HepG2 (cell line): ENCODE data around the gene CLDN19. TPM values are rescaled to one million over a fixed set of nuclear protein-coding genes. Genes with fewer than 3 reads are reported as not detected.
"Not testable (repeated sequence)": the region's sequence is repeated elsewhere in the genome, so short reads cannot be mapped to it uniquely, and the experiment has no call there.

Experiments
- ATAC-seq: fragments of 200-7000 bp; cut with Tn5 transposase; 3 replicates; pipeline ENCODE4 v1.9.1; 2020; ENCODE audit warnings: mild to moderate bottlenecking, moderate library complexity
- BruUV-seq: library from RNA; stranded (reverse); fragments of 400-500 nt; replicated peaks from 2 replicates; lab custom pipeline; 2021; lab: Mats Ljungman, UMichigan
- CTCF ChIA-PET: fragments of 300-600 bp; formaldehyde crosslinking; extraction: SDS; loops from one replicate; lab custom pipeline; 2021; ENCODE audit warnings: low total read pairs, inconsistent platforms, low intra/inter-chr PET ratio; lab: Yijun Ruan, JAX
- POLR2A ChIA-PET: fragments of 350-600 bp; sonication (Branson Sonifier 250); formaldehyde crosslinking; loops from one replicate; lab custom pipeline; 2020; ENCODE audit warnings: antibody characterized with exemption, inconsistent platforms; lab: Yijun Ruan, JAX
- DNase-seq: peaks from one replicate; pipeline ENCODE4 v3.0.0-alpha.2; 2015; ENCODE audit warnings: low spot score
- FAIRE-seq: peaks from 3 replicates; lab custom pipeline; 2011; peaks lifted over from hg19 to GRCh38; lab: Jason Lieb, UNC
- H2AFZ ChIP-seq: one replicate; pipeline ENCODE4 v1.6.1; 2011; ENCODE audit warnings: low read length, inconsistent platforms
- H3K27ac ChIP-seq: fragments of 300-600 bp; 3 replicates; pipeline ENCODE4 v1.8.0; 2011; ENCODE audit warnings: mixed run types, mild to moderate bottlenecking, mixed read lengths, low read length, inconsistent platforms; ENCODE audit not compliant: insufficient read depth; ENCODE audit errors: extremely low read length
- H3K27me3 ChIP-seq, 2 experiments: fragments of 200-600 bp in 1 of 2; 2 replicates in 1 of 2; 3 replicates in 1 of 2; pipeline versions ENCODE4 v1.6.0 to v1.8.0; 2011; ENCODE audit warnings: low read length in 2 of 2, mild to moderate bottlenecking in 2 of 2, moderate library complexity in 2 of 2, inconsistent platforms in 1 of 2; ENCODE audit not compliant: insufficient read depth in 2 of 2, control insufficient read depth in 1 of 2
- H3K36me3 ChIP-seq, 2 experiments: fragments of 200-600 bp in 1 of 2; replicated peaks in 1 of 2; 2 replicates in 1 of 2; 3 replicates in 1 of 2; pipeline versions ENCODE4 v1.5.1 to v1.8.0; 2011; ENCODE audit warnings: low read length in 2 of 2, inconsistent platforms in 1 of 2; ENCODE audit not compliant: insufficient read depth in 2 of 2, control insufficient read depth in 1 of 2
- H3K4me1 ChIP-seq: 2 replicates; pipeline ENCODE4 v1.5.1; 2012; ENCODE audit warnings: low read length, inconsistent platforms; ENCODE audit not compliant: insufficient read depth
- H3K4me2 ChIP-seq: 2 replicates; pipeline ENCODE4 v1.6.0; 2011; ENCODE audit warnings: low read depth, low read length, inconsistent platforms
- H3K4me3 ChIP-seq, 3 experiments: fragments of 200-600 bp in 1 of 3; sonication (generic), shearing (Covaris generic) in 1 of 3; replicated peaks in 1 of 3; 2 replicates each; pipeline ENCODE4 v1.5.1; 2011 to 2016; ENCODE audit warnings: low read length in 3 of 3, inconsistent platforms in 2 of 3, low read depth in 2 of 3, mild to moderate bottlenecking in 2 of 3, control low read depth in 1 of 3, mixed read lengths in 1 of 3; ENCODE audit not compliant: insufficient read depth in 1 of 3
- H3K79me2 ChIP-seq: one replicate; pipeline ENCODE4 v1.6.1; 2011; ENCODE audit warnings: low read length, inconsistent platforms; ENCODE audit not compliant: insufficient read depth
- H3K9ac ChIP-seq: 2 replicates; pipeline ENCODE4 v1.6.0; 2011; ENCODE audit warnings: mild to moderate bottlenecking, low read depth, low read length, inconsistent platforms; ENCODE audit not compliant: insufficient read depth
- H3K9me3 ChIP-seq: 2 replicates; pipeline ENCODE4 v1.5.1; 2012; ENCODE audit warnings: mild to moderate bottlenecking, low read length
- H4K20me1 ChIP-seq: 2 replicates; pipeline ENCODE4 v1.6.0; 2011; ENCODE audit warnings: inconsistent platforms, mild to moderate bottlenecking, low read length, moderate library complexity; ENCODE audit not compliant: insufficient read depth
- AGO1 ChIP-seq: fragments of 200-400 bp; formaldehyde crosslinking; IDR thresholded peaks from 2 replicates; pipeline ENCODE4 v1.6.1; 2017; ENCODE audit warnings: mild to moderate bottlenecking, low read depth, low read length, moderate library complexity; ENCODE audit not compliant: poor library complexity, severe bottlenecking
- ARNTL ChIP-seq: sonication (generic); formaldehyde crosslinking; IDR thresholded peaks from 2 replicates; pipeline ENCODE4 v1.4.0; 2020; ENCODE audit warnings: mild to moderate bottlenecking, missing genetic modification reagents
- FOXC1 ChIP-seq: sonication (generic); formaldehyde crosslinking; IDR thresholded peaks from 2 replicates; pipeline ENCODE4 v1.8.0; 2022; ENCODE audit warnings: mild to moderate bottlenecking, missing genetic modification reagents, borderline replicate concordance
- HCFC1 ChIP-seq: fragments of 150-350 bp; IDR thresholded peaks from 2 replicates; pipeline ENCODE4 v1.6.1; 2014; ENCODE audit warnings: low read depth, low read length
- PHF8 ChIP-seq: sonication (generic); formaldehyde crosslinking; IDR thresholded peaks from 2 replicates; pipeline ENCODE4 v1.5.0; 2020; ENCODE audit warnings: missing genetic modification reagents
- PRPF4 ChIP-seq: fragments of 200-400 bp; formaldehyde crosslinking; IDR thresholded peaks from 2 replicates; pipeline ENCODE4 v1.6.1; 2016; ENCODE audit warnings: low read length, low read depth; ENCODE audit not compliant: poor library complexity, severe bottlenecking
- ZNF160 ChIP-seq: sonication (generic); formaldehyde crosslinking; IDR thresholded peaks from 2 replicates; pipeline ENCODE4 v1.8.0; 2022; ENCODE audit warnings: mild to moderate bottlenecking, inconsistent platforms, missing genetic modification reagents
- ZNF20 ChIP-seq: sonication (generic); formaldehyde crosslinking; IDR thresholded peaks from 2 replicates; pipeline ENCODE4 v1.4.0; 2020; ENCODE audit warnings: mild to moderate bottlenecking, moderate library complexity, missing genetic modification reagents
- ZNF230 ChIP-seq: sonication (generic); formaldehyde crosslinking; IDR thresholded peaks from 2 replicates; pipeline ENCODE4 v1.4.0; 2020; ENCODE audit warnings: mild to moderate bottlenecking, missing genetic modification reagents
- in situ Hi-C: cut with HindIII; loops from 2 replicates; pipeline ENCODE4 v1.10.0; 2017; ENCODE audit warnings: low pct_unique_long_range_greater_than_20kb; ENCODE audit not compliant: extremely low pct_ligation_motif_present
- intact Hi-C: fragments of 100-400 bp; cut with micrococcal nuclease; formaldehyde crosslinking; loops from one replicate; pipeline ENCODE4 v1.10.0; 2022; ENCODE audit not compliant: unreplicated experiment
- polyA plus RNA-seq, 8 experiments: library from polyadenylated mRNA; depleted of rRNA in 3 of 8; stranded (reverse) in 7 of 8; unstranded in 1 of 8; fragments of >200 nt; fragmentation: Illumina TruSeq in 4 of 8; extraction: Trizol in 4 of 8; gene quantifications; 2 replicates each; pipeline versions ENCODE4 v1.2.1 to v1.2.3, GENCODE V29; 2011 to 2016; ENCODE audit warnings: low read depth in 4 of 8, missing spikeins in 1 of 8, mixed read lengths in 1 of 8; ENCODE audit not compliant: insufficient read depth in 1 of 8
- total RNA-seq, 5 experiments: library from RNA; depleted of rRNA; stranded (reverse); fragments of >200 nt; fragmentation: Illumina TruSeq; extraction: Trizol; gene quantifications; 2 replicates each; pipeline ENCODE4 v1.2.3, GENCODE V29; 2016; ENCODE audit warnings: low read depth in 1 of 5
- TF ChIP-seq, protein P1 (sequence below): sonication (generic); formaldehyde crosslinking; IDR thresholded peaks from 2 replicates; pipeline ENCODE4 v1.9.0; 2021; ENCODE audit warnings: missing genetic modification reagents, mild to moderate bottlenecking, borderline replicate concordance
- TF ChIP-seq, protein P2 (sequence below): sonication (generic); formaldehyde crosslinking; conservative IDR thresholded peaks from 2 replicates; pipeline ENCODE4 v1.4.0; 2020; ENCODE audit warnings: missing genetic modification reagents

Gene CLDN19
- total and polyA plus RNA-seq, 2 of the 13 experiments (the other 11 are each of a cell fraction or from before 2014, with no cell fraction given): 5.0 to 7.6 TPM

DNA sequence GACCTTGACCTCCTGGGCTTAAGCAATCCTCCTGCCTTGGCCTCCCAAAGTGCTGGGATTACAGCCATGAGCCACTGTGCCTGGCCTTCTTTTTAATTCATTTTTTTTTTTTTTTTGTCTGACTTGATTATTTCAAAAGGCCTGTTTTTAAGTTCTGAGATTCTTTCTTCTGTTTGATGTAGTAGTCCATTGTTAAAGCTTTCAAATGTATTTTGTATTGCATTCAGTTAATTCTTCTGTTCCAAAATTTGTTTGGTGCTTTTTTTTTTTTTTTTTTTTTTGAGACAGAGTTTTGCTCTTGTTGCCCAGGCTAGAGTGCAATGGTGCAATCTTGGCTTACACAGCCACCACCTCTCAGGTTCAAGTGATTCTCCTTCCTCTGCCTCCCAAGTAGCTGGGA, 25.6 kb downstream of the CLDN19 start:
- ATAC-seq, CTCF ChIA-PET, H3K4me1 ChIP-seq, H2AFZ ChIP-seq, H3K27me3 ChIP-seq, intact Hi-C loops, H4K20me1 ChIP-seq, DNase-seq, H3K4me3 ChIP-seq, H3K9ac ChIP-seq, BruUV-seq, H3K4me2 ChIP-seq, H3K79me2 ChIP-seq, FAIRE-seq, in situ Hi-C loops, H3K27ac ChIP-seq: not testable (repeated sequence)
- peak; percentile 98 for TF ChIP-seq ZNF160 (CRISPR knock-in tag)
- POLR2A ChIA-PET: interaction anchor here (0.8 kb wide), 1 partner anchor 32 kb away, joined by 3 read pairs; the partner anchor contains the start of gene YBX1
- peaks cover 13% of the 10 kb centered on the region; the same call in 1 of the 2 replicates for H3K9me3 ChIP-seq
- peaks cover 1 to 13% of the 10 kb centered on the region in 2 experiments; a peak in 1 of 5 replicates for H3K36me3 ChIP-seq

DNA sequence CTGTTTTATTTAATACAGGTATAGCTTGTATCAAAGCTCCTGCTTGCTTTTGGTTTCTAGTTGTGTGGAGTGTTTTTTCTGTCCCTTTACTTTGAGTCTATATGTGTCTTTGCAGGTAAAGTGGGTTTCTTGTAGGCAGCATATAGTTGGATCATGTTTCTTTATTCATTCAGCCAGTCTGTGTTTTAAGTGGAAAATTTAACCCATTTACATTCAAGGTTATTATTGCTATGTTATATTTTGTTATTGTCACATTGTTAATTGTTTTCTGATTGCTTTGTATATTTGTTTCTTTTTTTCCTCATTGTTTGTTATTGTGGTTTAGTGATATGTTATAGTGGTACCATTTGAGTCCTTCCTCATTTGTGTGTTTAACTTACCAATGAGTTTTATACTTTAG, 26.7 kb downstream of the CLDN19 start:
- Histone ChIP-seq H3K36me3 (peaks cover 1 to 13% of the 10 kb centered on the region in 2 experiments; a peak in 1 of 5 replicates), H3K27me3 (no peaks in the 10 kb centered on the region), H3K27ac (no peak overlapping the region), H3K9ac (no peak overlapping the region), H3K9me3 (peaks cover 13% of the 10 kb centered on the region; the same call in 1 of the 2 replicates), H2AFZ (no peak overlapping the region), H3K4me2 (no peak overlapping the region), H3K4me3 (no peak overlapping the region), H3K79me2 (no peaks in the 10 kb centered on the region), H4K20me1 (no peaks in the 10 kb centered on the region), H3K4me1 (no peaks in the 10 kb centered on the region)
- in situ Hi-C loops (no loop called here), intact Hi-C loops (no loop called here)
- DNase-seq (no peak), FAIRE-seq (no peak), ATAC-seq (no peak)
- ChIA-PET POLR2A (interaction anchor here (0.8 to 1.2 kb wide), 3 partner anchors 27 to 54 kb away, joined by 4 to 7 read pairs (median 4); partner anchors contain the start of genes C1orf50, CLDN19, P3H1 and YBX1), CTCF (no interaction called here)
- no TSS peak for BruUV-seq
- TF ChIP-seq PRPF4 (no peak), ZNF230 (CRISPR knock-in tag) (no peak), HCFC1 (no peak), PHF8 (CRISPR knock-in tag) (no peak), FOXC1 (CRISPR knock-in tag) (no peak), ARNTL (CRISPR knock-in tag) (no peak), ZNF20 (CRISPR knock-in tag) (no peak), AGO1 (no peak)
- TF ChIP-seq, protein P1, sequence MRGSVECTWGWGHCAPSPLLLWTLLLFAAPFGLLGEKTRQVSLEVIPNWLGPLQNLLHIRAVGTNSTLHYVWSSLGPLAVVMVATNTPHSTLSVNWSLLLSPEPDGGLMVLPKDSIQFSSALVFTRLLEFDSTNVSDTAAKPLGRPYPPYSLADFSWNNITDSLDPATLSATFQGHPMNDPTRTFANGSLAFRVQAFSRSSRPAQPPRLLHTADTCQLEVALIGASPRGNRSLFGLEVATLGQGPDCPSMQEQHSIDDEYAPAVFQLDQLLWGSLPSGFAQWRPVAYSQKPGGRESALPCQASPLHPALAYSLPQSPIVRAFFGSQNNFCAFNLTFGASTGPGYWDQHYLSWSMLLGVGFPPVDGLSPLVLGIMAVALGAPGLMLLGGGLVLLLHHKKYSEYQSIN (CRISPR knock-in tag): no peak
- TF ChIP-seq, protein P2, sequence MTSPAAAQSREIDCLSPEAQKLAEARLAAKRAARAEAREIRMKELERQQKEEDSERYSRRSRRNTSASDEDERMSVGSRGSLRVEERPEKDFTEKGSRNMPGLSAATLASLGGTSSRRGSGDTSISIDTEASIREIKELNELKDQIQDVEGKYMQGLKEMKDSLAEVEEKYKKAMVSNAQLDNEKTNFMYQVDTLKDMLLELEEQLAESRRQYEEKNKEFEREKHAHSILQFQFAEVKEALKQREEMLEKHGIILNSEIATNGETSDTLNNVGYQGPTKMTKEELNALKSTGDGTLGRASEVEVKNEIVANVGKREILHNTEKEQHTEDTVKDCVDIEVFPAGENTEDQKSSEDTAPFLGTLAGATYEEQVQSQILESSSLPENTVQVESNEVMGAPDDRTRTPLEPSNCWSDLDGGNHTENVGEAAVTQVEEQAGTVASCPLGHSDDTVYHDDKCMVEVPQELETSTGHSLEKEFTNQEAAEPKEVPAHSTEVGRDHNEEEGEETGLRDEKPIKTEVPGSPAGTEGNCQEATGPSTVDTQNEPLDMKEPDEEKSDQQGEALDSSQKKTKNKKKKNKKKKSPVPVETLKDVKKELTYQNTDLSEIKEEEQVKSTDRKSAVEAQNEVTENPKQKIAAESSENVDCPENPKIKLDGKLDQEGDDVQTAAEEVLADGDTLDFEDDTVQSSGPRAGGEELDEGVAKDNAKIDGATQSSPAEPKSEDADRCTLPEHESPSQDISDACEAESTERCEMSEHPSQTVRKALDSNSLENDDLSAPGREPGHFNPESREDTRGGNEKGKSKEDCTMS (CRISPR knock-in tag): no peak
